Activated T-cell treated with anti-CD3 and anti-CD28 coated beads, Interleukin-2, amount 50 U/mL, for 4 hours (primary cell): Measurements from ENCODE around the gene FASTK. TPM values are rescaled to one million over a fixed set of nuclear protein-coding genes. Genes with fewer than 3 reads are reported as not detected.
A peak's percentile ranks its signal among the peaks of the same experiment; 100 is the strongest.

Experiments
- ATAC-seq, 2 donors: fragments of 200-7000 bp; cut with Tn5 transposase; one replicate each; pipeline ENCODE4 v1.10.0; 2021
- DNase-seq: peaks from one replicate; pipeline ENCODE4 v3.0.0-alpha.2; 2020
- H3K27me3 Mint-ChIP-seq: one replicate; pipeline ENCODE4 v1.8.0; 2021; ENCODE audit warnings: low read depth, mixed read lengths
- H3K36me3 Mint-ChIP-seq: one replicate; pipeline ENCODE4 v1.8.0; 2022; ENCODE audit warnings: mixed read lengths; ENCODE audit not compliant: insufficient read depth
- H3K4me1 Mint-ChIP-seq: one replicate; pipeline ENCODE4 v1.8.0; 2021; ENCODE audit warnings: low read depth, mixed read lengths
- H3K4me3 Mint-ChIP-seq: one replicate; pipeline ENCODE4 v1.8.0; 2021; ENCODE audit warnings: mild to moderate bottlenecking, moderate library complexity, mixed read lengths
- H3K9me3 Mint-ChIP-seq: one replicate; pipeline ENCODE4 v1.8.0; 2021; ENCODE audit warnings: mixed read lengths
- total RNA-seq, 3 donors: library from RNA; stranded (reverse); gene quantifications; one replicate each; pipeline ENCODE4 v1.2.1, GENCODE V29; 2021

Gene FASTK
- total RNA-seq, 3 donors from 2014 or later: 96.5 to 111 (median 104) TPM

- ATAC-seq (peak; percentile 75), DNase-seq (peak; percentile 72)
- peaks cover 4% of the 10 kb centered on the region for H3K4me1 Mint-ChIP-seq
- no peaks in the 10 kb centered on the region for H3K9me3 Mint-ChIP-seq
- no peak overlapping the region for H3K4me3 Mint-ChIP-seq
- H3K27me3 Mint-ChIP-seq: peaks cover 12% of the 10 kb centered on the region
- no peaks in the 10 kb centered on the region for H3K36me3 Mint-ChIP-seq
Measured at GRCh38 chr7:151110941-151111645, 30.5 kb upstream of the FASTK start.

DNA sequence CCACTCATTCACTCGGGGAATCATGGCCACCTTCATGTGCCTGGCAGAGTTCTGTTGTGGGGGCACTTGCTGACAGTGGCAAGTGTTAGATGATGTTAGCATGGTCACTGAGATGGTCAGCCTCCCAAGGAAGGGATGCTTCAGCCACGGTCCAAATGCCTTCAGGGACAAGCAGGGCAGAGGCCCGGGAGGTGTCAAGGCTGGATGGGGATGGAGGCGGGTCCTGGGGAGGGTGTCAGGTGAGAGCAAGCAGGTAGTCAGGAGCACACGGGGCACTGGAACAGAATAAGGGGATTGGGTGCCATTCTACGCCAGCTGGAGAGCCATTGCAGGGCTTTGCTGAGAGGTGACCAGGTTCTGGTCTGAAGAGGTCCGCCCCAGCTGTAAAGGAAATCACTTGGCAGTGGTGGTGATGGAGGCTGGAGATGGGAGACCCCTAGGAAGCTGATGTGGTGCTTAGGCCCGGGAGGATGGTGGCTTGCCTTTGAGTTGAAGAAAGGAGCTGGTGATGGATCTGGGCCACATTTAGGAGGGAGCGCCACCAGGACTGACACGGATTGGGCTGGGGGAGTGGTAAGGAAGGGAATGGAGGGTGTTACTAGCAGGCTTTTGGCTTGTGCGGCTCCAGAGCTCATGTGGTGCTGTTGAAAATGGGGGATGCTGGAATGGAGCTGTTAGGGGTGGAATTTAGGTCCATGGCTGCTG, 29.8 kb upstream of the FASTK start:
- no peaks in the 10 kb centered on the region for H3K4me1 Mint-ChIP-seq
- no peak for ATAC-seq

DNA sequence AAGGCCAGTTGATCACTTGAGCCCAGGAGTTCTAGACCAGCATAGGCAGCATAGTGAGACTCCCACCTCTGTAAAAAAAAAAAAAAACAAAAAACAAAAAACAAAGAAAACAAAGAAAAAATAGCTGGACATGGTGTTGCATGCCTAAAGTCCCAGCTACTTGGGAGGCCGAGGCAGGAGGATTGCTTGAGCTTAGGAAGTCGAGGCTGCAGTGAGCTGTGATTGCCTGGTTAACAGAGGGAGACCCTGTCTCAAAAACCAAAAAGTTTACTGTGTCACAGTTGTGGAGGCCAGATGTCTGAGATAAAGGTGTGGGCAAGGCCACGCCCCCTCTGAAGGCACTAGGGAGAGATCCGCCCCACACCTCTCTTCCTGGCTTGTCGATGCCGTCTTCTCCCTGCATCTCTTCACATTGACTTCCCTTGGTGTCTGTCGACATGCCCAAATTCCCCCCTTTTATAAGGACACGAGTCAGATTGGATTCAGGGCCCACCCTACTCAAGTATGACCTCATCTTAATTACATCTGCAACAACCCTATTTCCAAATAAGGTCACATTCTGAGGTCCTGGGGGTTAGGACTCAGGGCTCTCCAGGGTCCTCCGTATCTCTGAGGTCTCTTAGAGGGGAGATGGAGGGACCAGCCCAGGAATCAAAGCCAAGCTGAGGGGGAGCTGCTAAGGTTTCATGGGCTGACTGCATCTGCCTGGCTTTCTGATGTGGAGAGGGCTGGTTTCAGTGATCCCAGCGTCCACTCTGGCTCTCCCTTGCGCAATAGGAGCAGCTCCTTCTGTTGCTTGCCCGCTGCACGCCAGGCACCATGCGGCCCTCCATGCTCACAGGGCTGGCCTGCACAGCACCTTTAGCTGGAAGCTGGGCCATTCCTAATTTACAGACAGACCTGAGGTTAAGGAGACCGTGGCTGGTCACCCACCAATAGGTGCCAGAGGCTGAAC, 28.8 kb upstream of the FASTK start:
- peaks cover 9% of the 10 kb centered on the region for H3K27me3 Mint-ChIP-seq

More for the DNA sequence above, 29.8 kb upstream of the FASTK start:
- Mint-ChIP-seq H3K36me3 (no peaks in the 10 kb centered on the region), H3K9me3 (no peaks in the 10 kb centered on the region), H3K27me3 (peaks cover 9% of the 10 kb centered on the region), H3K4me3 (no peak overlapping the region)
- no peak for DNase-seq

DNA sequence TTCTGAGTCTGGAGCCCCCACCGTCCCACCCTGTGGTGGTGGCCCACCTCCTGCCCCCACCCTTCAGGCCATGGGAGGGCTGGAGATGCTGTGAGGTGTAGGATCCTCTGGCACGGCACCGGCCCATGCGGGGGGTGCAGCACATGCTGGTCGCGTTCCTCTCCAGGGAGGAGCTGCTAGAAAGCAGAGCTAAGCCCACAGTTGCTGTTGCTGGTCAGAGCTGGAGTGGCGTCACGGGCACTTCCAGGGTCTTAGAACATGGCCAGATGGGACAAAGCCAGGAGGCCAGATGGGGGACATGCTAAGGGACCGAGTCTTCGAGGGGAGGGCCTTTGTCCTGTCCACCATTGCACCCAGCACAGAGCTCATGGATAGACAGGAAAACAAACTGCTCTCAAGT, 27.3 kb upstream of the FASTK start:
- DNase-seq: no peak
- H3K36me3 Mint-ChIP-seq: no peaks in the 10 kb centered on the region
- peaks cover 2% of the 10 kb centered on the region for H3K27me3 Mint-ChIP-seq

More for the DNA sequence above, 28.8 kb upstream of the FASTK start:
- H3K4me3 Mint-ChIP-seq: no peak overlapping the region
- no peaks in the 10 kb centered on the region for H3K4me1 Mint-ChIP-seq
- H3K36me3 Mint-ChIP-seq: no peaks in the 10 kb centered on the region
- DNase-seq: no peak
- H3K9me3 Mint-ChIP-seq: no peaks in the 10 kb centered on the region
- no peak for ATAC-seq

DNA sequence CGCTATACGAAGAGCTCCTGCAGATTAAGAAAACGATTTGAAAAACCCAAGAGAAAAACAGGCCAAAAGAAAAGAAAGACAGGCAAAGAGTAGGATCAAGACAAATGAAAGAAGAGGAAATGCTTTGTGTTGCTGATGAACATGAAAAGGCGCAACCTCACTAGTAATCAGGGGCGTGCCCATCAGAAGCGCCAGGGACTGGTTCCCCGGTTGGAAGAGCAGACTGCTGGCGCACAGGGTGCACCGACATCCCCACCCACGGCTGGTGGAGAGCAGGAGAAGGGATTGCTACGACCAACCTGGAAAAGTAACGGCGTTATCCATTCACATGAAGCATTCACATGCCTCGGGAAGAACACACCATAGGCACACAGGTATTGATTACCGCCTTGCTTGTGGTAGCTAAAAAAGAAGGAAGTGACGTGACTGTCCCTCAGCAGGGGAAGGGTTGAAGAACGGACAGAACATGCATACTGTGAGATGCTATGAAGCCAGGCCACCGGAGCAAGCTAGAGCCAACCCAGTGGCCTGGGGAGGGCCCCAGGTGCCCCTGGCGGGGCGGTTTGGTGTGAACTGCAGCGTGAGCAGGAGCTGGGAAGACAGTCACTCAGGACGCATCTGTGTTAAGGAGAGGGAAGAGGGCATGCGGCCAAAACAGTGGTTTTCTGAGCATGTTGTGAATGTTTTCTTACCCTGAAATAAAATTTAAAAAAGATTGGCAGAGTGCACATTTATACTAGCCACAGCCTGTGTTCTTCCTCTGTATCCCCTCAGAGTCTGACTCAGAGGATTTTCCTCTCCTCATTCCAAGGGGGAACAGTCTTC, 24.0 kb upstream of the FASTK start:
- DNase-seq: no peak
- ATAC-seq: no peak
- no peaks in the 10 kb centered on the region for H3K9me3 Mint-ChIP-seq
- no peaks in the 10 kb centered on the region for H3K4me1 Mint-ChIP-seq
- no peaks in the 10 kb centered on the region for H3K27me3 Mint-ChIP-seq
- no peaks in the 10 kb centered on the region for H3K36me3 Mint-ChIP-seq
- no peak overlapping the region for H3K4me3 Mint-ChIP-seq

More for the DNA sequence above, 27.3 kb upstream of the FASTK start:
- H3K9me3 Mint-ChIP-seq: no peaks in the 10 kb centered on the region
- no peaks in the 10 kb centered on the region for H3K4me1 Mint-ChIP-seq
- H3K4me3 Mint-ChIP-seq: no peak overlapping the region
- no peak for ATAC-seq

- no peaks in the 10 kb centered on the region for H3K27me3 Mint-ChIP-seq
- DNase-seq (no peak), ATAC-seq (no peak)
- no peaks in the 10 kb centered on the region for H3K36me3 Mint-ChIP-seq
- H3K4me1 Mint-ChIP-seq: no peaks in the 10 kb centered on the region
- no peak overlapping the region for H3K4me3 Mint-ChIP-seq
- H3K9me3 Mint-ChIP-seq: no peaks in the 10 kb centered on the region
Measured at GRCh38 chr7:151103973-151104372, 23.4 kb upstream of the FASTK start.

DNA sequence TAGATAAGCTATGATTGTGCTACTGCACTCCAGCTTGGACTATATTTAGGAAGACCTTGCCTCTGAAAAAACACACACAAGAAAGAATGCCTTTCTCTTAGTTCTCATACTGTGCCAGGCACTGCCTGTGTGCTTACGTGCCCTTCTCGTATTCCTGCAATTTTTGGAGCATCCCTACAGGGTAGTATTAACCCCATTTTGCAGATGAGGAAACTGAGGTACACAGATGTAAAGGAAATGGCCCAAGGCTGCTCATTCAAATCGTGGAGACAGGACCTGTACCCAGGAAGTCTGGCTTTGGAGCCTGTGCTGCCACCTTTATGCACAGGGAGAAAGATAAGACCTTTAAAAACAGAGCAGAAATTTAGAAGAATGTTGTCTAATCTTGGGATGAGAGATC, 22.4 kb upstream of the FASTK start:
- H3K27me3 Mint-ChIP-seq: no peaks in the 10 kb centered on the region
- ATAC-seq: no peak
- H3K36me3 Mint-ChIP-seq: no peaks in the 10 kb centered on the region
- no peak for DNase-seq
- H3K9me3 Mint-ChIP-seq: no peaks in the 10 kb centered on the region
- H3K4me3 Mint-ChIP-seq: no peak overlapping the region
- H3K4me1 Mint-ChIP-seq: no peaks in the 10 kb centered on the region

DNA sequence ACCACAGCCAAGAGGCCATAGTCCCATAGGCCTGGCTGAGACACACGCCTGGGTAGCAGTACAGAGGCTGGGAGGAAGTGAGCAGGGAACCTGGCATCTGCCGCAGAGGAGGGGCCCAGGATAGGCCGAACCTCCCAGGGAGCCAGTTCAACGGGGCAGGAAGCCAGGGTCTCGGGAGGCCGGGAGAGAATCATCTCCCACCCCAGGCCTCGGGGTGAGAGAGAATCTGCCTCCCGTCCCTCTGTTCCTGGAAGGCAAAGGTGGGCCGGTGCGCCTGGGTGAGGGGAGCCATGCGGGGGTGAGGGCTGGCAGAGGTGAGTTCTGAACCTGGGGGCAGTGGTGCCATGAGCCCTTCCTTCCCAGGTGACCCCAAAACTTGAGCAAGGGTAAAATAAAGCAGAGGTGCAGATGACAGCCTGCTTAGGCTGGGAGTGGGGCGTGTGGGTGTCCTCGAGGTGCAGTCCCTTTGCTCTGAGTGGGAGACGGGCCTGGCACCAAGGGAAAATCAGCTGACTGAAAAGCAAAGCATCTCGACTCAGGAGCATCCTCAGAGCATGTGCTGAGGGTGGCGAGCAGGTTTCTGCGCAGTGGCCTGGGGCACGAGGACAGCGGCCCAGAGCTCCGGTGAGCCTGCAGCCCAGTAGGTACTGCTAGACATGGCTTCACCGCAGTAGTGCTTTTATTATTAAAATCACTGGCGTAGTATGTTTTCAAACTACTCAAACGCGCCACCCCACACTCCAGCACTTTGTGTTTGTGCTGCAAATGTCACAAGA, 21.2 kb upstream of the FASTK start:
- Mint-ChIP-seq H3K4me1 (no peaks in the 10 kb centered on the region), H3K4me3 (no peak overlapping the region), H3K36me3 (no peaks in the 10 kb centered on the region), H3K27me3 (no peaks in the 10 kb centered on the region), H3K9me3 (no peaks in the 10 kb centered on the region)
- DNase-seq: no peak
- no peak for ATAC-seq

GRCh38 chr7:151100921-151101320, 20.3 kb upstream of the FASTK start:
- DNase-seq (no peak), ATAC-seq (no peak)

GRCh38 chr7:151099486-151100211, 19.0 kb upstream of the FASTK start:
- no peaks in the 10 kb centered on the region for H3K27me3 Mint-ChIP-seq
- DNase-seq: no peak
- no peaks in the 10 kb centered on the region for H3K4me1 Mint-ChIP-seq
- no peak overlapping the region for H3K4me3 Mint-ChIP-seq
- no peak for ATAC-seq
- no peaks in the 10 kb centered on the region for H3K9me3 Mint-ChIP-seq
- H3K36me3 Mint-ChIP-seq: no peaks in the 10 kb centered on the region

More at GRCh38 chr7:151100921-151101320, 20.3 kb upstream of the FASTK start:
- H3K27me3 Mint-ChIP-seq: no peaks in the 10 kb centered on the region
- no peaks in the 10 kb centered on the region for H3K9me3 Mint-ChIP-seq
- H3K4me1 Mint-ChIP-seq: no peaks in the 10 kb centered on the region
- H3K36me3 Mint-ChIP-seq: no peaks in the 10 kb centered on the region
- no peak overlapping the region for H3K4me3 Mint-ChIP-seq

DNA sequence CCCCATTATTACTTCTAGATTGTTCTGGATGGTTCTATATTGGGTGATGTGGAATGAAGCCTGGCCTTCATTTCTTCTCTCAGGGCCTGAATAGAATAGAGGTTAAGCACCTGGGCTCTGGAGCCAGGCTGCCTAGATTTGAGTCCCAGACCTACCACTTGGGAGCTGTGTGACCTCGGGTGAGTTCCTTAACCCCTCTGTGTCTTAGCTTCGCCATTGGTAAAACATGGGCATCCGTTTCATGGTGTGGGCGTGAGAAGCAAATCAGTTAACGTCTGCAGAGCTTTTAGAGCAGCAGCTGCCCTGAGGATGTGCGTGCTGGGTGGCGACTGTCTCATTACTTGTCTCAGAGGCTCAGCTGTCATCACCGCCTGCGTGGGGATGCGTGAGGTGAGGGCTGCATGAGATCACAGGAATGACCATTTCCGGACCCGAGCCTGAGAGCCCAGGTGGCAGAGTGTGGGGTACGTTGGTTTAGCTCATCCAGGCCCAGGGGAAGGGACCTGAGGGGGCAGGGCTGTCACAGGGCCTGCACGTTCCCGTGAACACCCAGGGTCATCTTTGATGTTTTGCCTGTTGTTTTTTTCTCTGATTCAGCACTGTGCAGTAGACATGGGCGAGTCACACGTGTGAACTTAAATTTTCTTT, 15.3 kb upstream of the FASTK start:
- no peak for DNase-seq
- no peaks in the 10 kb centered on the region for H3K9me3 Mint-ChIP-seq
- H3K4me1 Mint-ChIP-seq: no peaks in the 10 kb centered on the region
- no peaks in the 10 kb centered on the region for H3K27me3 Mint-ChIP-seq
- no peak overlapping the region for H3K4me3 Mint-ChIP-seq
- no peaks in the 10 kb centered on the region for H3K36me3 Mint-ChIP-seq
- ATAC-seq: peak in 1 of 2 donors; percentile 48

DNA sequence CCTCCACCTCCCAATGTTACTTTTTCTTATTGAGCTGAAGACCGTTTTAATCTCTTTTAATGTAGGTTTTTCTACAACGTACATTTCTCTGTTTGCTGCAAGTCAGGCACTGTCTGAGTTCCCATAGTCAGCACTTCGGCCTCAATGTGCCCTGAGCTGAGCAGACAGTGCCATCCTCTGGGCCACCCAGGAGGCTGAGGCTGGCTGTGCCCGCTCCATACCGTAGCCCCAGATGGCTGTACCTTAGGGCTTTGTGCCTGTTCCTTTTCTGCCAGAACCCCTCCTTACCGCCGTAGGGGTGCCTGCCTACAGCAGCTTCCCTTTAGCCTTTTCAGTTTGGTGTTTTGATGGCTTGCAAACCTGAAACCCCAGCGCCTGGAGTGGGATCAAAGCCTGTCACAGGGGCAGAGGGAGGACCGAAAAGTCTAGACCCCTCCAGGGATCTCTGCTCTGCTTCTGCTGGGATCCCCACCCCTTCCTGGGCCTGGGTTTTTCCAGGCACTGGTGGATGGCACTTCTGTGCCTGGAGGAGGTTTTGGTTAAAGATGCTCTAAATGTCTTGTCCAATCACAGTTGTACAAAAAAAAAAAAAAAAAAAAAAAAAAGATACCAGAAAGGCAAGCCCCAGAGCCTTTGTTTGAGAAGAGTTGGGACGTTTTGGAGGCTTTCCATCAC, 14.7 kb upstream of the FASTK start:
- H3K36me3 Mint-ChIP-seq: no peaks in the 10 kb centered on the region
- ATAC-seq: no peak
- H3K9me3 Mint-ChIP-seq: no peaks in the 10 kb centered on the region
- H3K4me1 Mint-ChIP-seq: no peaks in the 10 kb centered on the region
- DNase-seq: no peak
- H3K4me3 Mint-ChIP-seq: no peak overlapping the region
- no peaks in the 10 kb centered on the region for H3K27me3 Mint-ChIP-seq
